Prostate gland (tissue), 2 donors: ENCODE measurements around the gene NEU4. TPM values are rescaled to one million over a fixed set of nuclear protein-coding genes. Genes with fewer than 3 reads are reported as not detected.

ENCODE experiments used
- DNase-seq: peaks from one replicate; pipeline ENCODE4 v3.0.0-alpha.2; 2019; ENCODE audit warnings: low spot score
- H3K27ac ChIP-seq, 2 donors: fragments of 200-600 bp; sonication (generic); 2 replicates each; pipeline ENCODE4 v1.5.1; 2017 to 2019
- H3K27me3 ChIP-seq: fragments of 200-600 bp; sonication (generic); replicated peaks from 2 replicates; pipeline ENCODE4 v1.5.1; 2019; ENCODE audit not compliant: insufficient read depth
- H3K36me3 ChIP-seq, 2 donors: fragments of 200-600 bp; sonication (generic); 1 replicate in 1 of 2; 2 replicates in 1 of 2; pipeline versions ENCODE4 v1.5.1 to v1.8.1; 2017 to 2019
- H3K4me1 ChIP-seq: fragments of 200-600 bp; sonication (generic); replicated peaks from 2 replicates; pipeline ENCODE4 v1.5.1; 2019
- H3K4me3 ChIP-seq, 2 donors: fragments of 200-600 bp; sonication (generic); 2 replicates each; pipeline ENCODE4 v1.5.1; 2017 to 2019
- H3K9me3 ChIP-seq: fragments of 200-600 bp; sonication (generic); 2 replicates; pipeline ENCODE4 v1.5.1; 2017
- CTCF ChIP-seq, 4 experiments: fragments of 200-600 bp in 2 of 4; fragments of 450-650 bp in 2 of 4; sonication (generic) in 2 of 4; IDR thresholded peaks; 1 replicate in 3 of 4; 2 replicates in 1 of 4; pipeline ENCODE4 v1.5.1; 2016 to 2019; ENCODE audit warnings: antibody characterized with exemption in 4 of 4, mild to moderate bottlenecking in 2 of 4, moderate library complexity in 2 of 4
- POLR2A ChIP-seq: fragments of 450-650 bp; IDR thresholded peaks from one replicate; pipeline ENCODE4 v1.6.1; 2016; ENCODE audit warnings: antibody characterized with exemption, mild to moderate bottlenecking
- POLR2AphosphoS5 ChIP-seq: sonication (generic); formaldehyde crosslinking; IDR thresholded peaks from one replicate; pipeline ENCODE4 v1.6.1; 2017; ENCODE audit warnings: antibody characterized with exemption
- WGBS: methylation state at CpG from one replicate; pipeline ENCODE4 v1.1.5; 2018; 5-methylcytosine and 5-hydroxymethylcytosine counted together
- intact Hi-C: fragments of 100-400 bp; cut with DNase I; formaldehyde crosslinking; loops from one replicate; pipeline ENCODE4 v1.14.2; 2022
- total RNA-seq, 2 donors: library from RNA; depleted of rRNA; stranded (reverse); fragments of >200 nt; gene quantifications; one replicate each; pipeline ENCODE4 v1.1.0, GENCODE V29; 2016

Gene NEU4
- total RNA-seq, 2 donors from 2014 or later = 0.62 TPM; not detected in 1

- Histone ChIP-seq H3K4me1 (peaks cover 7% of the 10 kb centered on the region), H3K36me3 (no peaks in the 10 kb centered on the region), H3K9me3 (no peaks in the 10 kb centered on the region), H3K27ac (peak overlapping the region; percentile 65 to 67), H3K4me3 (no peak overlapping the region), H3K27me3 (no peaks in the 10 kb centered on the region)
- intact Hi-C loops = no loop called here
- TF ChIP-seq POLR2AphosphoS5 = no peak
- no peak for DNase-seq
- WGBS = 29% methylated on average over 9 of the region's 9 CpGs
Measured at GRCh38 chr2:241859017-241859435, 50.0 kb downstream of the NEU4 start.

- Histone ChIP-seq H3K4me3 (no peak overlapping the region), H3K36me3 (no peaks in the 10 kb centered on the region), H3K9me3 (no peaks in the 10 kb centered on the region), H3K27ac (peak overlapping the region; percentile 65 to 67), H3K4me1 (peaks cover 3% of the 10 kb centered on the region), H3K27me3 (no peaks in the 10 kb centered on the region)
- no peak for TF ChIP-seq POLR2AphosphoS5
- no peak for TF ChIP-seq CTCF (IDR thresholded peaks at IDR 0.05)
- no peak for TF ChIP-seq POLR2A
- WGBS = 11% methylated on average over 28 of the region's 30 CpGs
- no peak for DNase-seq
- intact Hi-C loops = no loop called here
Measured at GRCh38 chr2:241859436-241860183, 50.6 kb downstream of the NEU4 start.

GRCh38 chr2:241860184-241861078 is 51.4 kb downstream of the NEU4 start:
- H3K9me3 ChIP-seq = no peaks in the 10 kb centered on the region
- intact Hi-C loops = no loop called here
- TF ChIP-seq POLR2A (no peak), CTCF (IDR thresholded peaks at IDR 0.05) (no peak), POLR2AphosphoS5 (no peak)
- H3K27me3 ChIP-seq = no peaks in the 10 kb centered on the region
- peak overlapping the region; percentile 65 to 67 for H3K27ac ChIP-seq
- H3K4me3 ChIP-seq = no peak overlapping the region
- no peak for DNase-seq
- H3K4me1 ChIP-seq = no peaks in the 10 kb centered on the region
- H3K36me3 ChIP-seq = no peaks in the 10 kb centered on the region
- 84% methylated on average over 10 of the region's 10 CpGs for WGBS

GRCh38 chr2:241861264-241861663 is 52.3 kb downstream of the NEU4 start:
- Histone ChIP-seq H3K36me3 (no peaks in the 10 kb centered on the region), H3K4me1 (no peaks in the 10 kb centered on the region), H3K4me3 (no peak overlapping the region), H3K27ac (no peak overlapping the region), H3K27me3 (no peaks in the 10 kb centered on the region), H3K9me3 (no peaks in the 10 kb centered on the region)
- no peak for TF ChIP-seq POLR2A
- no peak for TF ChIP-seq CTCF (IDR thresholded peaks at IDR 0.05)
- TF ChIP-seq POLR2AphosphoS5 = no peak
- WGBS = 97% methylated on average over 1 of the region's 1 CpG
- no peak for DNase-seq
- intact Hi-C loops = no loop called here

GRCh38 chr2:241862093-241862492 is 53.1 kb downstream of the NEU4 start:
- WGBS = 85% methylated on average over 8 of the region's 8 CpGs
- Histone ChIP-seq H3K27me3 (no peaks in the 10 kb centered on the region), H3K9me3 (no peaks in the 10 kb centered on the region), H3K4me3 (no peak overlapping the region), H3K27ac (no peak overlapping the region), H3K36me3 (no peaks in the 10 kb centered on the region), H3K4me1 (no peaks in the 10 kb centered on the region)
- TF ChIP-seq CTCF (IDR thresholded peaks at IDR 0.05) (no peak), POLR2A (no peak), POLR2AphosphoS5 (no peak)
- DNase-seq = no peak
- intact Hi-C loops = no loop called here
